Jurkat, Clone E6-1 (cell line): ENCODE measurements around the gene SSBP2.
A peak's percentile ranks its signal among the peaks of the same experiment; 100 is the strongest.
"Not testable (repeated sequence)": the region's sequence is repeated elsewhere in the genome, so short reads cannot be mapped to it uniquely, and the experiment has no call there.

Source experiments
- DNase-seq: peaks from one replicate; pipeline ENCODE4 v3.0.0-alpha.2; 2011; ENCODE audit warnings: low read depth, low spot score
- H3K4me3 ChIP-seq: 2 replicates; pipeline ENCODE4 v1.5.1; 2011; ENCODE audit warnings: mild to moderate bottlenecking, low read length, control low read depth, moderate library complexity

The SSBP2 gene

DNA sequence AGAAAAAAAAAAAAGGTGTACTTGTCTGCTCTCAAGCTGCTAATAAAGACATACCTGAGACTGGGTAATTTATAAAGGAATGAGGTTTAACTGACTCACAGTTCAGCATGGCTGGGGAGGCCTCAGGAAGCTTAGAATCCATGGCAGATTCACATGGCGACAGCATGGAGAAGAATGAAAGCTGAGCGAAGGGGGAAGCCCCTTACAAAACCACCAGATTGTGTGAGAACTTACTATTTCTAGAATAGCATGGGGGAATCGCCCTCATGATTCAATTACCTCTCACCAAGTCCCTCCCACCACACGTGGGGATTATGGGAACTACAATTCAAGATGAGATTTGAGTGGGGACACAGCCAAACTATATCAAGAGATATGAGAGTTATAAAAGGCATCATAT lies 122.8 kb downstream of the SSBP2 start:
- not testable (repeated sequence) for H3K4me3 ChIP-seq, DNase-seq

DNA sequence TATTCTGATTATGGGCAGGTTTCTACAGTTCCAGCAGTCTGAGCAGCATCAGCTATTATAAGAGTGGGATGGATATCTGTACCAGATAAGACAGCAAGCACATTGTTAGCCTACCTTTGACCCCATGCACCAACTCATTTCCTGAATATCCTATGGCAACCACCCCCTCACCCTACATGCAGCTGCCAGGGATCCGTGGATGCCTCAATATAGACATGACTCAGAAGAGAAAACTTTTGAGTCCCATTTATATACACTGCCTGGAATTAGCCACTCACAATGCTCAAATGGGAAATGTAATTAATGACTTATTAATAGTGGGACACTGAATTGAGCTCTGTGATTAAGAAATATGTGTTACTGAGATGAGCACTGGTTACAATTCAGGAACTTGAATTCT lies 124.4 kb downstream of the SSBP2 start:
- no peak overlapping the region for H3K4me3 ChIP-seq
- no peak for DNase-seq

DNA sequence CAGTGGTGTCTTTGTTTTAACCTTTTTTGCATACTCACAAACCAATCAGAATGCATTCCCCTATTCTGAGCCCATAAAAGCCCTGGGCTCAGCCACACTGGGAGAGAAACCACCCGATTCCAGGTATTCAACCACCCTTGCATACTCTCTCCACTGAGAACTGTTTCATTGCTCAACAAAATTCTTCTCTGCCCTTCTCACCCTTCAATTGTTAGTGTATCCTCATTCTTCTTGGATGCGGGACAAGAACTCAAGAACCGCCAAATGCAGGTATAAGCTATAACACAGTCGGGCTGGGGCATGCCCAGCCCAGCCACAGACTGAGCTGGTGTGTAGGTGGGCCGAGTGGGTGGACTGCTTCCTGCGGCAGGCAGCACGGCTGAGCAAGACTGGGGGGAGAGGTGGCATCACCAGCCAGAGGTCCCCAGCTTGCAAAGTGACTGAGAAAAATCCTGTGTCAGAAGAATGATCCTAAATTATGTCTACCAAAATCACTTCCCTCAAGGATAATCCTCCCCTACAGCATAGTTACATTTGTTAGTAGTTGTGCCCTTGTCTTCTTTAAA lies 141.0 kb downstream of the SSBP2 start:
- no peak for DNase-seq
- H3K4me3 ChIP-seq, result no peak overlapping the region

DNA sequence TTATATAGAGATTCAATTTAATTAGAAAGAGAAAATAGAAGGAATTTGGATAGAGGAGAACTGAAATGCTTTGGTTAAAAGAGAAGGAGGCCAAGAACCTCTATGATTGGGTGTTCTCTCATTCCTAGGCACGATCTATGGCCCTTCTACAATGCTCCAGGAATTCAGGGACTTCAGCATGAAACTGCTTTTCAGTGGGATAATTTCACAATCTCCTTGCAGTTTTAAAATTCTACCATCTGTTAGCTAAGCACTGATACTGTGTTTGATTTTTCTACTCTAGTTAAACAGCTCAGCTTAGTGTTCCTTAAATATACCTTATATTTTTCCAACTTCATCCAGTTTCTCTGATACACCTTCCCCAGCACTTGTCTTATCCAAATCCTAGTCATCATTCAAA lies 141.9 kb downstream of the SSBP2 start:
- no peak for DNase-seq
- H3K4me3 ChIP-seq, result no peak overlapping the region

DNA sequence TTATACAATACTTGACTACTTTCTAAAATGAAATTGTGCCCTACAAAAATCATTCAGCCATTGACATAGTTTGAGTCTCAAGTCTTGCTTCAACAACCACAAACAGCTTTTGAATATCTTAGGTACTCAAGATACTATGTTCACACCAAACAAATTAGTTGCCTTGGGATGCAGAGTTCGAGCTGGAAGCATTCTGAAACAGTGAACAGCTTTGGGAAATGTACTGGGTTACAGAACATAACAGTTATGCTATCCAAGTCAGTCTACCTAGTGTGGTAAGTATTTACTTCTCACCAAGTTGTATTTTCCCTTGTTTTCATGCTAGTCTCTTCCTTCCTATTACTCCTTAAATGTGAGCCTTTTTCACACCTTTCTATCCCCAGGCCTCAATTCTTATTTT lies 143.2 kb downstream of the SSBP2 start:
- DNase-seq, result no peak
- no peak overlapping the region for H3K4me3 ChIP-seq

DNA sequence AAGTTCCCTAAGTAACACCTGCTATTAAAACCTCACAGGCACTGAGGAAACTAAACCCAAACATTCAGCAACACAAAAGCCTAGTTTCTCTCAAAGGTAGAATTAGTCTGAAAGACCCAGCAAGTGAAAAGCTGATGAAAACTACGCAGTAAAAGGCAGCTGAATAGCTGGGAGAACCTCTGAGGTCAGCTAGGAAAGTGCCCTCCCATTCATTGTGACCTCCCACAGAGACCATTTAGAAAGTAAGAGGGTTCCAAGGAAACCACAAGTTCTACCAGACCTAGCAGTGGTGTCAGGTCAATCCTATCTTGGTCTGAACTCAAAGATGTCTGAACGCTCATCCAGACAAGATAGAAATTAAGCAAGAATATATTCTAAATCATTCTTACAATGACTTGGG lies 144.7 kb downstream of the SSBP2 start:
- H3K4me3 ChIP-seq, result no peak overlapping the region
- DNase-seq, result no peak

DNA sequence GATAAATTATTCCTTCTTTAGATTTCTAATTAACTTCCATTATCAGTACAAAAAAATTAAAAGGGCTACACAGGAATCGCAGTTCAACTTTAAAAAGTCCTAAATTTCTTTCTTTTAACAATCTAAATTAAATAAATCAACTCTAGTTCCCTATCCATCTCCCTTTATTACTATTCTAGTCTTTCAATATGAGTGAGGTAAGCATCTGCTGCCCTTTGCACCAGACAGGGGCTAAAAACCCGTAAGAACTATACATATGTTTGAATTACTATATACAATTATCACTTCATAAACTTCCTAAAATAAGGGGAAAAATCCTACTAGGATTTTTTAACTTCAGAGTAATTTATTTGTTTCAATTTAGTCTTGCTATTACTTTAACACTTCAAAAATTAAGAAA lies 145.6 kb downstream of the SSBP2 start:
- no peak overlapping the region for H3K4me3 ChIP-seq
- no peak for DNase-seq

DNA sequence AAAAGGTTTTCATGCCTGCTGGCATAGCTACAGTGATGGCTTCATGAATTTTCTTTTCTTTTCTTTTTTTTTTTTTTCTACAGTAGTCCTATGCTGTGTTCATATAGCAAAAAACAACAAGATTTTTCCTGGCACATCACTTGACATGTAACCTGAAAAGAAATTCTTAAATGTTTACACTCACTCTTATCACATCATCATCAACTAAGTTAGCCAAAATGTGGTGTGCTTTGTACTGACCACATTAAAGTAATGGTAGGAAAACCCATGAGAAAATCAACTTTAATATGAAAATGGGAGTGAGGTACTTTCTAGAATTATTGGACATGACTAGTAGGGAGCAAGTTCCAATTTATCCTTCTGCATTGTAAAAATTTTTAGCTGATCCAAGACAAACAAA lies 146.7 kb downstream of the SSBP2 start:
- DNase-seq, result no peak

DNA sequence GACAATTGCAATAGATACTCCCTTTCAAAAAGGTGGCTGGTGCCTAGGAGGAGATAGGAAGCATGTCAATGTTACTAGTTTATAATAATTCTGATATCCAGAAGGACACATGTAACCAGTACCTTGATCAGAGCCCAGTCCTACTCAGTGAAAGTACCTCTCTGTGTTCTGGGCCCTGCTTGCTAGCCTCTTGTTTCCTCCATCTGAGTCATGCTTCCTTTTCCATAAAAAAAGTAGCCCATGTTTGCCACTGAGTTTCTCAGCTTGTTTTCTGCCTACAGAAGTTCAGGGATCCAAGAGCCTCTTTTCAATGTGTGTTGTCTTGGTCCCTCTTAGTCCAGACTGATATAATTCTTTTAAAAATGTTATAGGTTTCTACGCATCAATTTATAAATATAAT lies 149.0 kb downstream of the SSBP2 start:
- no peak for DNase-seq

More for the DNA sequence above, 146.7 kb downstream of the SSBP2 start:
- H3K4me3 ChIP-seq, result no peak overlapping the region

DNA sequence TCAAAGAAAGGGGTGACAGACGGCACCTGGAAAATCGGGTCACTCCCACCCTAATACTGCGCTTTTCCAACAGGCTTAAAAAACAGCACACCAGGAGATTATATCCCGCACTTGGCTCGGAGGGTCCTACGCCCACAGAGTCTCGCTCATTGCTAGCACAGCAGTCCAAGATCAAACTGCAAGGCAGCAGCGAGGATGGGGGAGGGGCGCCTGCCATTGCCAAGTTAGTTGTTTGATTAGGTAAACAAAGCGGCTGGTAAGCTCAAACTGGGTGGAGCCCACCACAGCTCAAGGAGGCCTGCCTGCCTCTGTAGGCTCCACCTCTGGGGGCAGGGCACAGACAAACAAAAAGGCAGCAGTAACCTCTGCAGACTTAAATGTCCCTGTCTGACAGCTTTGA lies 158.8 kb downstream of the SSBP2 start:
- H3K4me3 ChIP-seq, result not testable (repeated sequence)
- peak; percentile 49 for DNase-seq

More for the DNA sequence above, 149.0 kb downstream of the SSBP2 start:
- no peak overlapping the region for H3K4me3 ChIP-seq

DNA sequence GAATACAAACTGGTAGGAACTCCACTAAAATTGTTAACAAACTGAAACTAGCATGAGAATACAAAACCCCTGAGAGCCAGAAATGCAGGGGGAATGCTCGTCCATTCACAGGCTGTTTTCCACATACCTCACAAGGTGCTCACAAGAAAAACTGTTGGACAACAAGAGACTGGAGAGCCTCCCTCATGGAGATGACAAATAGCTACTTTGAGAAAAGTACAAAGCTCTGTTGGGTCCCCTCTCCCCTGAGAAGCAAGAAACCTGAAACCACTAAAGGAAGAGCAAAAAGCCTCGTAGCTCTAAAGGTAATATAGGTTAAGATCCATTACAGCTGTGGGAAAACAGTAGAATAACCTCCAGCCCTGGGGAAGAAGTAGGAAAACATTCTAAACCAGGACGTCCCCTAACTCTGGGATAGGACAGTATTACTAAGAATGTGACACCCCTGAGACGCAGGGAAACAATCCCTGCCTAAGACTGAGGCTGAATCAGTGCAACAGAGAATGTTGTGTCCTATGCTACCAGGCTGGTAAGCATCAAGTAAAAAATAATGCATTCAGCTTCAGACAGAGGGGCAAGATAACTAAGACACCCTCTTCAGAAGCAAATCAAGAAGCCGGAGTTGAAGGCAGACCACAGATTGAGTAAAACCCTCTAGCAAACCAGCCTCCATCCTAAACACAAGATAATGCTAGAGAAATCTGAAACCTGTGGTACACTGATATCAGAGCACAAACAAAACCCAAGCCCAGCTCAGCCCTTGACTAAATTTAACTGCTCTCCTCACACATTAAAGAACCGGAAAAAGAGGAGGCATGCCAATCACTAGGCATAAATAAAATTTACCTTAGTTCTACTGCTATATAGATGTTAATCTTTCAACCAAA lies 160.2 kb downstream of the SSBP2 start:
- peak overlapping the region; percentile 32 for H3K4me3 ChIP-seq
- DNase-seq, result peak; percentile 94

DNA sequence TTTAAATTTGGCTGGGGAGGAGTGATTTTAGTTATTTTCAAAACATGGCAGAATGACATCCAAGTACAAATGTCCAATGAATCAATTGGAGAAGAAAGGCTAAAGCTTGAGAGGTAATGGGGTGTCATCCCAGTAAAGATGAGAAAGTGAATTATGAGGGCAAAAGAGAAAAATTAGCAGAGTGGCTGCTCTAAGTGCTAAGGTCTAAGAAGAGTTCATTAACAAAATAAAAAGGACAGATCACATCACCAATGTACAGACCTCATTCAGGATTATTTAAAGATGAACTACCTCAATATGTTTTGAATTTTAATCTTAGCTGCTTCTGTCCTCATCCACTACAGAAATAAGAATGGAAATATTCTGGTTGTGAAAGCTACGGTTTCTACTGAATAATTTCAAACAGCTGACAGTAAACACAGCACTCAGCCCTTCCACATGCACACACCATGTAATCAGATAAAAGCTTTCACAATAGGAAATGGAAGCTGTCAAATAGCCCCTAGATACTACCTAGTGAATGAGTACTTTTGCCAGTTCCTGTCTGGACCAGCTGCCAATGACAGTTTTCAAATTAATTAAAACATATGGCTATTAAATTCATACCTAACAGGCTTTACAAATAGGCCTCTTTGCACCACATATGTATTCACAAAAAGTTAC lies 171.5 kb downstream of the SSBP2 start:
- DNase-seq, result no peak
- no peak overlapping the region for H3K4me3 ChIP-seq

DNA sequence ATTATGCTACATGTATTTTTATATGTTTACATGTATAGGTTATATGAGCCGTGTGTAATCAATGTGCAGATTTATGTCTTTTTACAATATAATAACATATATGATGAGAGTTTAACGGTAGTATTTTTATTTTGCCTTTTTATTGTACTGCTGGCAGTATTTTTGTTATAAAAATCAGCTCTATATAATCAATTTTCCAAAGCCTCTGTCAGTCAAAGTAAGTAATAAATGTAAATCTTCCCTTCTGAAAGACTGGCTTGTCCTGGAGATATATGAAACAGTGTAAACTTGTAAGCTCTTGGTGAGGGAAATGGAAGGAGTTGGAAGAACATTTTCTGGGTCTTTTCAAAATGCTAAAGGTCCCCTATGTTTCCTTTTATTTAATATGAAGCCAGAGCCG lies 173.8 kb downstream of the SSBP2 start:
- no peak for DNase-seq
- H3K4me3 ChIP-seq, result no peak overlapping the region

DNA sequence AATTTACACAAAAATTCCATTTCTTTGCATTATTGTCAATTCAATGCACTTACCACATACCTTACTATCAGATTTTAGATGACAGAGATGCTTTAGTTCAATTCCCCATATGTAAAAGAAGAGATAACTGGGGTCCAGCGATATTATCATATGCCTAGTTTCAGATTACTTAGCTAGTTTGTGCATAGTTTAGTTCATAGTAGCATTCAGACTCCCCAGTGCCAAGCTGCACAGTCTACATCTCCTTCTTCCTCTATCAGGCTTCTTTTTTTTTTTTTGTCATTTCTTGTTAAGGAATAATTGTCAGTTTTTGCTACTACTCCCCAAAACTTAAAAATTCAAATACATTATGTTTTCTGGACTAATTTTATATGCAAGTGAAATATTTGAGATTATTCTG lies 175.0 kb downstream of the SSBP2 start:
- no peak for DNase-seq
- H3K4me3 ChIP-seq, result no peak overlapping the region

DNA sequence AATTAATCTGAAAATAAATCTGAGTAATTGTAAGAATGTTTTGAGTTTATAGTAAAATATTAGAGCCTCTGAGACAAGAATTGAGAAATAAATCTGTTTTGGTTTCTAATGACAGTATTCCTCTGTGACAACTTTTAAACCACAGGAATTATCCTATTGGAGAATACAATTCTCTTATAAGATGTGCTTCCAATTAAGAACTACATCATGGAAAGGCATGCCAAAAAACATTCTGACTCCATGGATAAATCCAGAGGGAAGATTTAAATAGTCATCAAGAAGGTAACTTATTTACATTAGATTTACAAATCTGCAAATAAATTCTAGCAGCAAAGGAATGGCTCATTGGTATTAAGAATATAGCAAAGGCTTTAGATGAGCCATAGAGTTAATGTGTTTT lies 178.7 kb downstream of the SSBP2 start:
- no peak for DNase-seq
- H3K4me3 ChIP-seq, result no peak overlapping the region

DNA sequence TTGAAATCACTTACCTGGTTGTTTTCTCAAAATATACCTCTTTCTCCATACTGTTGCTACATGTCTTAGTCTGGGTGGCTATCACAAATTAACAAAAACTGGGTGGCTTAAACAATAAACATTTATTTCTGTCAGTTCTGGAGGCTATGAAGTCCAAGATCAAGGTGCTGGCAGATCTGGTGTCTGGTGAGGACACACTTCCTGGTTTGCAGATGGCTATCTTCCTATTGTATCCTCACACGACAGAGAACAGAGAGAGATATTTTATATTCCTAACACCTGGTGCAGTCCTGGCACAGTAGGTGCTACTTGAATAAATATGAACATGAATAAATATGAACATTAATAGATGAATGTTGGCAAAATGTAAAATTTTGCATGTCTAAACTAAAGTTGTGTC lies 192.7 kb downstream of the SSBP2 start:
- DNase-seq, result no peak
- H3K4me3 ChIP-seq, result no peak overlapping the region

DNA sequence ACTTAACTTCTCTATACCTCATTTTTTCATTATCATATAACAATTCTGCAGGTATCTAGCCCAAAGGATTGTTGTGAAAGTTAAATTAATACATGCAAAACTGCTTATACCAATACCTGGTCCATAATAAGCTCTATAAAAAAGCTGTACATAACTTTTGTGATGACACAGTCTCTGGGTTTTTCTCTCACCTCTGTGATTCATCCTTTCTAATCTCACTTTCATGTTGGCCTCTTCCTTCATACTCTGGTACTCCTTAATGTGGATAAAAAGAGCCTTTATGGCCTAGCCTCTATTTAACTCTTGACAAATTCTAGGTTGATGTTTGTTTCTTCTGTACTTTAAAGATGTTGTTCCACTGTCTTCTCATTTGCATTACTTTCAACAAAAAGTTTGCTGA lies 194.1 kb downstream of the SSBP2 start:
- DNase-seq, result no peak
- H3K4me3 ChIP-seq, result no peak overlapping the region

DNA sequence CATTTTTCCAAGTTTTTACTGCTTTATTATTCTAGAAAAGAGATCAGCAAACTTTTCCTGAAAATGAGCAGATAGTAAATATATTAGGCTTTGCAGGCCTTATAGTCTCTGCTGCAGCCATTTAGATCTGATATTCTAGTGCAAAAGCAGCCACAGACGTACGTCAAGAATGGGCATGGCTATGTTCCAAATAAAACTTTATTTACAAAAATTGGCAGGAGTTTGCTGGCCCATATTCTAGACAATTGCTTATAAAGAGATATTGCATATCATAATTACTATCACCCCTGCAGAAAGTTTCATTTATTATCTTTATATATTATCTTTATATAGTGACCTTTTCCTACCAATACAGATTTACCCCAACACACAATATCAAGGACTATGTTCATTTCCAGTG lies 195.0 kb downstream of the SSBP2 start:
- DNase-seq, result no peak
- H3K4me3 ChIP-seq, result no peak overlapping the region

DNA sequence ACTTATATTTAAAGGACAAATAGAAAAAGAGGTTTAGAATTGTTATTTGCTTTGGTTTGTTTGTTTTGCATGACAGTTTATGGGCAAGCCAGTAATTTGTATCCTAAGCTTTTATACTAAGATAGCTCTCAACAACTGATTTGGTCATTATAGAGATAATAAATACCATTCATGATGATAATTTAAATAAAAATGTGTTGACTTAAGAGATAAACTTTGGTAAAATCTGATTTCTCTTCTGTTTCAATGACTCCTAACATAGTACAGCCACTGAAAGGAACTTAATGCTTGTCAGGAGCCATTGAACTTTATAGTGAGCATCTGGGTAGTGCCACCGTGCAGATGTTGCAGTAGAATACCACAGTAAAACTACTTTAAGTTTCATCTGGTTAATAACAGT lies 196.2 kb downstream of the SSBP2 start:
- no peak for DNase-seq
- H3K4me3 ChIP-seq, result no peak overlapping the region

DNA sequence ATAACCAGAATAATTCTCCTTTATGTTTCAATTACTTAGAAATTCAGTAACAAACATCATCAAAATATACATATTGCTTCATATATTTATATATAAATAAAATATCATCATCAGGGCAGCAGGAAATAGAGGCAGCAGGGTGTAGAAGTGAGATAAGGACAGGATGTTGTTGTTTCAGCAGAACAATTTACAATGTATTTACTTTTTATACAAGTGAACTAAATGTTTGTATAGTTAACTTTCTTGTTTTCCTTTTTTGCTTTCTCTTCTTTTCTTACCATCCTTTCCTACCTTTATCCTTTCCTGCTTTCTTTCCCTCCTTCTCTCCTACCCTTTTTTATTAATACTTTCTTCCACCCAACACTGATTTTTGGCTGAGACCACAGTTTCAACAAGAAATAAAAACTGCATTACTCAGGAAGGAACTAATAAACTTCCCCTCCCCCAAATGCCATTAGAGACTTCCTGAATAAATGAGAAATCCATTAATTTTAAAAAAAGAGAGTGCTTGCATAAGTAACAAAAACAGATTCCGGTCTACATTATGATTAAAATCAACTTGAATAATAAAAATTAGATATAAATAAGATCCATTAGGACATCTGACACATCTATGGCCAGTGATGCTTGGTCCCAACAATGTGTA lies 197.2 kb downstream of the SSBP2 start:
- no peak overlapping the region for H3K4me3 ChIP-seq
- DNase-seq, result no peak
